ENCODE measurements around the gene ZNF81. TPM values are rescaled to one million over a fixed set of nuclear protein-coding genes. Genes with fewer than 3 reads are reported as not detected.

ZNF81 gene
- total and polyA plus RNA-seq, 2 of the 13 experiments (the other 11 are each of a cell fraction or from before 2014, with no cell fraction given): 1.4 to 3.2 TPM

GRCh38 chrX:47817897-47818296 lies 18.8 kb upstream of the ZNF81 start (continued):
- no peak for TF ChIP-seq HNF1A (IDR thresholded peaks at IDR 0.05; ENCODE audit: low read depth)
- no peak for TF ChIP-seq HNF1A (CRISPR knock-in tag; IDR thresholded peaks at IDR 0.05; ENCODE audit: borderline replicate concordance)
- TF ChIP-seq ZNF12 (CRISPR knock-in tag; IDR thresholded peaks at IDR 0.05): no peak
- TF ChIP-seq ZNF747 (CRISPR knock-in tag; IDR thresholded peaks at IDR 0.05; ENCODE audit: borderline replicate concordance): no peak

GRCh38 chrX:47828984-47829383 lies 7.7 kb upstream of the ZNF81 start:
- no peaks in the 10 kb centered on the region for H3K9me3 ChIP-seq (ENCODE audit: low read length)
- no peaks in the 10 kb centered on the region for H3K27me3 ChIP-seq (ENCODE audit: control insufficient read depth in 1 of 2, insufficient read depth in 2 of 2, low read length in 2 of 2)
- TF ChIP-seq REXO4 (CRISPR knock-in tag; IDR thresholded peaks at IDR 0.05; ENCODE audit: borderline replicate concordance) (no peak), MXD4 (CRISPR knock-in tag; IDR thresholded peaks at IDR 0.05) (no peak)
- H4K20me1 ChIP-seq (ENCODE audit: insufficient read depth, low read length): no peaks in the 10 kb centered on the region
- no peak overlapping the region for H3K4me3 ChIP-seq (replicated peaks in 1 of 3; ENCODE audit: insufficient read depth in 1 of 3, low read depth in 2 of 3, low read length in 3 of 3)
- H3K9ac ChIP-seq (ENCODE audit: insufficient read depth, low read depth, low read length): no peak overlapping the region
- H3K4me2 ChIP-seq (ENCODE audit: low read depth, low read length): no peak overlapping the region
- no peaks in the 10 kb centered on the region for H3K36me3 ChIP-seq (replicated peaks in 1 of 2; ENCODE audit: control insufficient read depth in 1 of 2, insufficient read depth in 2 of 2, low read length in 2 of 2)
- FAIRE-seq (no peak), ATAC-seq (no peak), DNase-seq (ENCODE audit: low spot score) (no peak)
- intact Hi-C loops (cut with micrococcal nuclease; ENCODE audit: unreplicated experiment) (no loop called here), in situ Hi-C loops (cut with HindIII; ENCODE audit: extremely low pct_ligation_motif_present, low pct_unique_long_range_greater_than_20kb) (no loop called here)
- WGBS (ENCODE audit: low lambda C conversion rate): 100% methylated on average over 1 of the region's 1 CpG
- POLR2A ChIA-PET: no interaction called here
- BruUV-seq (replicated peaks): no TSS peak
- no peak overlapping the region for H2AFZ ChIP-seq (ENCODE audit: low read length)
- CTCF ChIA-PET (ENCODE audit: low intra/inter-chr PET ratio, low total read pairs): no interaction called here
- no peak overlapping the region for H3K27ac ChIP-seq (ENCODE audit: extremely low read length, insufficient read depth, low read length)
- no peaks in the 10 kb centered on the region for H3K79me2 ChIP-seq (ENCODE audit: insufficient read depth, low read length)
- H3K4me1 ChIP-seq (ENCODE audit: insufficient read depth, low read length): no peaks in the 10 kb centered on the region
